SH-SY5Y (cell line): ENCODE data around the gene ADAM19.

Experiments used
- GATA2 ChIP-seq: IDR thresholded peaks from 2 replicates; pipeline ENCODE4 v1.6.1; 2011; ENCODE audit warnings: mild to moderate bottlenecking, low read depth, low read length
- GATA3 ChIP-seq: IDR thresholded peaks from 2 replicates; pipeline ENCODE4 v1.6.1; 2011; ENCODE audit warnings: low read depth, mild to moderate bottlenecking, low read length, moderate library complexity

Gene ADAM19

GRCh38 chr5:157494178-157494832 lies 81.3 kb downstream of the ADAM19 start:
- no peak for TF ChIP-seq GATA3
- no peak for TF ChIP-seq GATA2

DNA sequence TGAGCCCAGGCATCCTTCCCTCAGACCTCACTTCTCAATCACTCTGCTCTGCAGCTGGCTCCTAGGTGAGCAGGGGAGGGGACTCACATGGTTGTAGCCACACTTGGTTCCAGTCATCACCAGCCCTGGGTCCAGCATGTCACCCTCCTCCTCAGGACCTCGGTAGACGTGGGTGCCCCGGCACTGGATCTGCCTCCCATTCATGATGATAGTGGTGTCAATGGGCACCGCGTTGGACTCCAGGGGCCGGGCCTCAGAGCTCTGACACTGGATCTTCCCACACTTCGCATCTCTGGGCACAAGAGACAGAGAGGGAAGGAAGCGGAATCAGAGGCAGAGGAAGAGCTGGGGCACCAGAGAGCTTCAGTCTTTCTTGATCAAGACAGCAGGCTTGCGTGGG lies 82.7 kb downstream of the ADAM19 start:
- TF ChIP-seq GATA2, result no peak
- no peak for TF ChIP-seq GATA3

DNA sequence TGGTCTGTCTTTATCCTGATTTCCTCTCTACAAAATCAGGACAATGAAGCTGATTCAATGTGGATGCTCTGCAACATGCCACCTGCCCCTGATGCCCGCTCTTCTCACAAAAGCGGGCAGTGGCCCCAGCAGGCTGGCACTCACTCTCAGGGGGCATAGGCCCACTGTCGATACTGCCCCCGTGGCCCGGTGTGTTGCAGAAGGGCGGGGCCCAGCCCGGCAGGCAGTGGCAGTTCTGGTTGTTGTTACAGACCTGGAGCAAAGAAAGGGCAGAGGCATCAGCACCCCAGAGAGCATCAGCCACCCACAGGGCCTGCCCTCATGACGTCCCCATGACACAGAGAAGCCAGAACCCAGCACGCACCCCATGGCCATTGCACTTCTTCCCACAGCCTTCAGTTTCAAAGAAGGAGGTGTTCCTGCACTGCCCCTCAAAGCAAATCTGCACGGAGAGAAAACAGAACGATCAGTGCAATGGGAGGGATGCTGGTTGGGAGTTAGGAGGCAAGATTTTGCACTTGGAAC lies 84.0 kb downstream of the ADAM19 start:
- no peak for TF ChIP-seq GATA3

- TF ChIP-seq GATA3 (no peak), GATA2 (no peak)
Measured at GRCh38 chr5:157487358-157487757, 88.2 kb downstream of the ADAM19 start.

DNA sequence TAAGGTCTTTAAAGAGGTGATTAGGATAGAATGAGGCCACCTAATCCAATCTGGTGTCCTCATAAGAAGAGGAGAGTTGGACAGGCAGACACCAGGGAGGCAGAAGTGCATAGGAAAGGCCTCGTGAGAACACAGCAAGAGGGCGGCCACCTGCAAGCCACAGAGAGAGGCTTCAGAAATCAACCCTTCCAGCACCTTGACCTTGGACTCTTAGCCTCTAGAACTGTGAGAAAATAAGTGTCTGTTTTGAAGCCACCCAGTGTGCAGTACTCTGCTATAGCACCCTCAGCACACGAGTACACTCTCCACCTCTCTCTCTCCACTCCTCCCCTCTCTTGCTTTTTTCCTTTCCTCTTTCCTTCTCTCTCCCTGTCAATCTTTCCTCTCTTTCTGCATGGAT lies 88.7 kb downstream of the ADAM19 start:
- no peak for TF ChIP-seq GATA3
- TF ChIP-seq GATA2, result no peak

- no peak for TF ChIP-seq GATA3
- TF ChIP-seq GATA2, result no peak
Measured at GRCh38 chr5:157486221-157486681, 89.3 kb downstream of the ADAM19 start.

- no peak for TF ChIP-seq GATA2
- TF ChIP-seq GATA3, result no peak
Measured at GRCh38 chr5:157485811-157486210, 89.8 kb downstream of the ADAM19 start.

DNA sequence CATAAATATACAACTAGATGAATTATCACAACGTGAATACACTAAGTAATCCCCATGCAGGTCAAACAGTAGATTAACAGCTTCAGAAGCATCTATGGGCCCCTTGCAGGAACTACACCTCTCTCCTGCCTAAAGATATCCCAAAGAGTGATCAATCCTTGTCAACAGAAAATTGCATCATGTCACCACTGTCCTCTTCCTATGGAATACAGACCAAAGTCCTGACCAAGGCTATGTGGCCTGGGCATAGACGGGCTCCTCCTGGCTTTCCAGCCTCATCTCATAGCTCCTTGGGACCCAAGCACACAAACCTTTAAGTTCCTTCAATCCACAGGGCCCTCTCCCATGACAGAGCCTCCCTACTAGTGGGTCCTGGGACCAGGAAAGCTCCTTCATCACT lies 90.2 kb downstream of the ADAM19 start:
- TF ChIP-seq GATA3 (no peak), GATA2 (no peak)

DNA sequence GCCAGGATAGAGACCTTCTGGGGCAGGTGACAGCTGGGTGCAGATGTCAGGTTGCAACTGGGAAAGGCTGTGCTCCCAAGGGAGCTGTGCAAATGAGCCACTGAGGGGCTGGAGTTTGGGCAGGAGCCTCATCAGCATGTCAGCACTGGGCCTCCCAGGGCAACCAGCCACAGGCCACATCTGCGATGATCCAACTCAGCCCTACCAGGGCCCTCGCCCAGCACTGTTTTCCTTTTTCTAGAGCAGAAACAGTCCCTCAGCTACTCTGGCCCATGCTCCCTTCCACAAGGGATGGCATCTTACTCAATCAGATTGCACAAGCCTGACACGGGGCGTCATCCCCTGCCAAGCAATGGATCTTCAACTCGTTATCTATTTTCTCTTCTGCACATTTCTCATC lies 90.8 kb downstream of the ADAM19 start:
- TF ChIP-seq GATA3 (no peak), GATA2 (no peak)

- TF ChIP-seq GATA3 (no peak), GATA2 (no peak)
Measured at GRCh38 chr5:157481666-157482065, 93.9 kb downstream of the ADAM19 start.

GRCh38 chr5:157481265-157481664 lies 94.3 kb downstream of the ADAM19 start:
- TF ChIP-seq GATA2 (no peak), GATA3 (no peak)

DNA sequence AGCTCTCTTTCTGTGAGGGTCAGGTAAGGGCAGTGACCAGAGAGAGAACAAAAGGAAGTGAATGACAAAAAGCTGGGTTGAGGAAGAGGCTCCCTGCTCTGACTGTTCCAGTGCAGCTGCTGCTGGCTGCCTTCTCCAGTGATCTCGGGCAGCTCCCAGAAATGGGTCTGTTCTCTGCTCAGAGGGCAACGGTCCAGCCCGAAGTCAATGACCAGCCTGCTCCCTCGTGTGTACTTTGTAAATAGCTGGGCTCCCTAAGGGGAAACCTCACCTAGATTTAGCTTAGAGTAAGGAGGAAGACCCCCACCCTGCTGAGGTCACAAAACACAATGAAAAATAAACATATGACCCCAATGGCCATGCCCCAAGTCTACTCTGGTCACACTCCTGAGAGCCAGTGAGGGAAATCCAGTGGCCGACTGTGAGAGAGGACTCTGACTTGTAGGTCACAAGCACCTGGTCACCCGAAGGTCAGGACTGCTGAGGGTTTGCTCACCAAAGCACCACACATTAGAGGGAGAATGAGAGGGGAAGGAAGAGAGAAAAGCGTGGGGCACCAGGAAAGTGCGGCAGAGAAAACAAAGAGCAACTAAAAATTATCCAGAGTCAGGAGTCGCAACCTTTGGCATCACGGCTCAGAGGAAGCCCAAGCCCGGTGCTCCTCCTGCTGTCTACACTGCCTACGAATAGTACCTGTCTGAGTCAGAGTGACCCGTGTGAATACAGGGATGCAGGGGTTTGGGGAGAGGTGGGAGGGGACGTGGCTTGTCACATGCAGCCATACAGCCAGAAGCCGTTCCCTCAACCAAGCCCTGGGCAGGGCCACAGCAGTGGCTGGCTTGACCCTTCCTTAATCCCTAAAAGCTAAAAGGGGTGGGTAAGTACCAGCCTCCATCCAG lies 95.7 kb downstream of the ADAM19 start:
- TF ChIP-seq GATA2, result no peak

- TF ChIP-seq GATA2 (no peak), GATA3 (no peak)
Measured at GRCh38 chr5:157479166-157479565, 96.4 kb downstream of the ADAM19 start.

- no peak for TF ChIP-seq GATA3
- no peak for TF ChIP-seq GATA2
Measured at GRCh38 chr5:157478726-157479125, 96.8 kb downstream of the ADAM19 start.

GRCh38 chr5:157477814-157478494 lies 97.6 kb downstream of the ADAM19 start:
- TF ChIP-seq GATA3, result no peak
- TF ChIP-seq GATA2, result no peak
